NB4 (cell line): ENCODE data around the gene MXI1.
A peak's percentile ranks its signal among the peaks of the same experiment; 100 is the strongest.

Experiments
- DNase-seq: peaks from one replicate; pipeline ENCODE4 v3.0.0; 2010; ENCODE audit warnings: low read depth
- H3K4me3 ChIP-seq: one replicate; pipeline ENCODE4 v1.5.1; 2011; ENCODE audit warnings: mild to moderate bottlenecking, low read depth, low read length, moderate library complexity
- CTCF ChIP-seq: IDR thresholded peaks from one replicate; pipeline ENCODE4 v1.5.1; 2012; ENCODE audit warnings: low read depth, low read length
- MAX ChIP-seq: IDR thresholded peaks from 2 replicates; pipeline ENCODE4 v1.6.1; 2011; ENCODE audit warnings: low read depth, low read length
- MYC ChIP-seq: IDR thresholded peaks from 2 replicates; pipeline ENCODE4 v1.6.1; 2011; ENCODE audit warnings: low read depth, low read length
- POLR2A ChIP-seq: IDR thresholded peaks from 2 replicates; pipeline ENCODE4 v1.6.1; 2011; ENCODE audit warnings: mild to moderate bottlenecking; ENCODE audit not compliant: insufficient read length; ENCODE audit errors: extremely low read depth

The MXI1 gene

GRCh38 chr10:110207805-110208613, 604 bp downstream of the MXI1 start:
- peak; percentile 90 for DNase-seq
- H3K4me3 ChIP-seq, result peak overlapping the region; percentile 81
- TF ChIP-seq MAX, result 0 out of 2 replicates have a peak, but pooled peaks have one; percentile 2
- peak; percentile 55; the same call in 1 of the 2 replicates for TF ChIP-seq MYC
- TF ChIP-seq POLR2A, result no peak
- TF ChIP-seq CTCF, result no peak

GRCh38 chr10:110208614-110209453, 1.4 kb downstream of the MXI1 start:
- peak overlapping the region; percentile 81 for H3K4me3 ChIP-seq
- DNase-seq, result peak; percentile 78
- TF ChIP-seq MYC (no peak; the same call in 1 of the 2 replicates), POLR2A (peak; percentile 24)

- TF ChIP-seq CTCF (no peak), MAX (peak; percentile 16; the same call in 1 of the 2 replicates)
- DNase-seq, result peak; percentile 83
These were observed 2.1 kb downstream of the MXI1 start for GRCh38 chr10:110209454-110209925.

GRCh38 chr10:110209926-110210673, 2.7 kb downstream of the MXI1 start:
- peak overlapping the region; percentile 81 for H3K4me3 ChIP-seq
- TF ChIP-seq MAX (no peak; the same call in 1 of the 2 replicates), CTCF (no peak), POLR2A (no peak), MYC (no peak)
- DNase-seq, result peak; percentile 67

More at GRCh38 chr10:110209454-110209925, 2.1 kb downstream of the MXI1 start:
- H3K4me3 ChIP-seq, result peak overlapping the region; percentile 81

GRCh38 chr10:110210674-110211464, 3.5 kb downstream of the MXI1 start:
- TF ChIP-seq MAX, result peak; percentile 100
- peak; percentile 100 for TF ChIP-seq MYC
- TF ChIP-seq POLR2A, result peak; percentile 45
- no peak for TF ChIP-seq CTCF
- peak overlapping the region; percentile 64 for H3K4me3 ChIP-seq
- peak; percentile 98 for DNase-seq
